Measurements from ENCODE around the gene PRKCE. TPM values are rescaled to one million over a fixed set of nuclear protein-coding genes. Genes with fewer than 3 reads are reported as not detected.
A peak's percentile ranks its signal among the peaks of the same experiment; 100 is the strongest.

Gene PRKCE
- total RNA-seq, 1 donor: 12.5 TPM

DNA sequence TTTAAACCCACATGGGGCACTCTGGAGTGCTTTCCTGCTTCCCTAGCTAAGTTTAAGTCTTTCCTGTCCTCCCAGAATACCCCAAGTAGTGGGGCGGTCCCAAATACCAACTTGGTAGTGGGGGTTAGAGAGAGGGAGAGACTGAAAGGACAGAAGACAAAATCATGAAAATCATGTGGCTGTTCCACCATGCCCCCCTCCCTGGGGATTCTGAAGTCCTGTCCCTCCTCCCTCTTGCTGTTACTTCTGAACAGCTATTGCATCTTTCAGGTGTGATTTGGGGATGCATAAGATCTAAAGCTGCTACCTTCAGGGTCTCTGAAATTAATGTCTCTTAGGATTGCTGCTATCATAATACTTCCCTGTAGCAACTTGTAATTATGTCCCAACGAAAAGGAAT, 378.9 kb downstream of the PRKCE start:
- no peak overlapping the region for H3K4me3 ChIP-seq (ENCODE audit: low read depth, low read length)
- DNase-seq (ENCODE audit: low read depth): no peak
- TF ChIP-seq, protein P1, sequence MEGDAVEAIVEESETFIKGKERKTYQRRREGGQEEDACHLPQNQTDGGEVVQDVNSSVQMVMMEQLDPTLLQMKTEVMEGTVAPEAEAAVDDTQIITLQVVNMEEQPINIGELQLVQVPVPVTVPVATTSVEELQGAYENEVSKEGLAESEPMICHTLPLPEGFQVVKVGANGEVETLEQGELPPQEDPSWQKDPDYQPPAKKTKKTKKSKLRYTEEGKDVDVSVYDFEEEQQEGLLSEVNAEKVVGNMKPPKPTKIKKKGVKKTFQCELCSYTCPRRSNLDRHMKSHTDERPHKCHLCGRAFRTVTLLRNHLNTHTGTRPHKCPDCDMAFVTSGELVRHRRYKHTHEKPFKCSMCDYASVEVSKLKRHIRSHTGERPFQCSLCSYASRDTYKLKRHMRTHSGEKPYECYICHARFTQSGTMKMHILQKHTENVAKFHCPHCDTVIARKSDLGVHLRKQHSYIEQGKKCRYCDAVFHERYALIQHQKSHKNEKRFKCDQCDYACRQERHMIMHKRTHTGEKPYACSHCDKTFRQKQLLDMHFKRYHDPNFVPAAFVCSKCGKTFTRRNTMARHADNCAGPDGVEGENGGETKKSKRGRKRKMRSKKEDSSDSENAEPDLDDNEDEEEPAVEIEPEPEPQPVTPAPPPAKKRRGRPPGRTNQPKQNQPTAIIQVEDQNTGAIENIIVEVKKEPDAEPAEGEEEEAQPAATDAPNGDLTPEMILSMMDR (IDR thresholded peaks at IDR 0.05; ENCODE audit: insufficient read depth, low read length): no peak

DNA sequence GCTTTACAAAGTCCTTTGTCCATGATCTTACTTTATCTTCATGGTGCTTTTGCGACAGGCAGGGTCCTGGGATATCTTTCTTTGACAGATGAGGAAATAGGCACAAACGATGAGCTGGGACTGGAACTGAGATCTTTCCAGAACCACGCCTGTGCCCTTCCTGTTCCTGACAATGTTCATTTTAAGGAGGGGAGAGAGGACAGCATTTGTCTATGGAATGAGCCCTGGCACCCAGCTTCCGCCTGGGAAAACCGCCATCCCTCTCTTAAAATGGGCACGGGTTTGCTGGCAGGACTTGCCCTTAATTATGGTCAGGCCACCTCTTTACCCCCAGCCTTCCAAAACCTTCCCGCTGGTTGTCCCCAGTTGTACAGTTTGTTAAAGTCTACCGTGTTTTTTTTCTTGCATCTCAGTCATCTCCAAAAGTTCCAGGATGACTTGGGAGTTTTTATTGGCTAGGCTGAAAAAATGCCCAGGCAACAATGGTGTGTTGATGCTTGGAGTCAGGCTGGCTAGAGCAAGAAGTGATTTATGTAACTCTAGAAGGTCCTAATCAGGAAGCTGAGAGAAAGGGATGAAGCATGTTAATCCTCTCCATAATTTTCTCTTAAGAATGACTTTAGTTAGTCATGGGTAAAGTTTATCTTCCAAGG, 380.8 kb downstream of the PRKCE start:
- no peak overlapping the region for H3K4me3 ChIP-seq (ENCODE audit: low read depth, low read length)
- no peak for DNase-seq (ENCODE audit: low read depth)

DNA sequence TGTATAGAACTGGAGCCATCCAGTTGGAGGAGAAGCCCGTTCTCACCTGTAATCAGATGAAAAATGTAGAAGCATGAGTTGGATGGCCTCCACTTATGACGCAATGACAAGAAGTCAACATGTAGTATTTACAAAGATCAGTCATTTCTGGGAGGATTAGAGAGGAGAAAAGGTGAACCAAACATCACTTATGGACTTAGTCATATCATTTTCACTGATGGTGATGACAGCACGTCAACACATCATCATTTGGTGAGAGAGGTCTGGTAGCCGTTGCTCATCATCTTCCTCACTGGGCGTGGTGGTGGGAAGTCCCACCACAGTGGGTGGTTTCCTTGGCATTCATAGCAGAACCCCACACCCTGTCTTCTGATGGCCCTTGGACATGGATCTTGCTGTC, 381.5 kb downstream of the PRKCE start:
- DNase-seq (ENCODE audit: low read depth): no peak
- H3K4me3 ChIP-seq (ENCODE audit: low read depth, low read length): no peak overlapping the region
- TF ChIP-seq, protein P1 (IDR thresholded peaks at IDR 0.05; ENCODE audit: insufficient read depth, low read length): no peak

More for the DNA sequence above, 380.8 kb downstream of the PRKCE start:
- TF ChIP-seq, protein P1 (IDR thresholded peaks at IDR 0.05; ENCODE audit: insufficient read depth, low read length): no peak

DNA sequence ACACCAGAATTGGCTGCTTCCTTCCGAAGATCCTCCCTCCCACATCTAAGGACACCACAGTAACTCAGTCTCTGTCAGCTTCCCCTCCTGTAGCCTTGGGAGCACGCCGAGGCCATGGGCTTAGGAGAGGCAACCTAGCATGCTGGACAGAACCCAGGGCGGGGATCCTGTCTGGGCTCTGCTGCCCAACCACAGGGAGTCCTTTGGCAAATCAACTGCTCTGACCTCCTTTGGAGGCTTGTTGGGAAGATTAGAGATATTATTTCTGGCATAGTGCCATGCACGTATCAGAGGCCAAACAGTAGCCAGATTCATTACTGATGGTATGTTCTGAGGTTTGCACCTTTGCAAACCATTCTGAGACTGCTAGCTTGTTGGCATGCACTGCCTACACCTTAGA, 383.1 kb downstream of the PRKCE start:
- peak; percentile 37 for DNase-seq (ENCODE audit: low read depth)
- TF ChIP-seq, protein P1 (IDR thresholded peaks at IDR 0.05; ENCODE audit: insufficient read depth, low read length): no peak
- no peak overlapping the region for H3K4me3 ChIP-seq (ENCODE audit: low read depth, low read length)

DNA sequence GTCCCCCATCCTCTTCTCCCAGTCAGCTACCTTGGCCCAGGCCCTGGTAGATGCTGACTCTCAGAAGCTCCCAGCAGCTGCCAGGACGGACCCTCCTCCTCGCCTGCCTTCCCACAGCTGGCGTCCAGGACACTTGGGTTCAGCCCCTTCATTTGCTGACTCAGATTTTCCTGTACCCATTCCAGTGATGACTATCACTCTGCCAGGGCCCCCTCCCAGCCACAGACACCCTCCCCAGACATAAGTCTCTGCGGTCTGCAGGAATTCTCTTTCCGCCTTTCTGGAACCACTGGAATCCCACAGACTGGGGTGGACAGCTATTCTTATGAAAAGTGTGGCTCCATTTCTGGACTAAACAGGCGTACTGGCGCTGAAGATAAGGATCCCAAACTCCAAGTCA, 385.5 kb downstream of the PRKCE start:
- TF ChIP-seq, protein P1 (IDR thresholded peaks at IDR 0.05; ENCODE audit: insufficient read depth, low read length): no peak
- peak; percentile 61 for DNase-seq (ENCODE audit: low read depth)
- H3K4me3 ChIP-seq (ENCODE audit: low read depth, low read length): no peak overlapping the region

DNA sequence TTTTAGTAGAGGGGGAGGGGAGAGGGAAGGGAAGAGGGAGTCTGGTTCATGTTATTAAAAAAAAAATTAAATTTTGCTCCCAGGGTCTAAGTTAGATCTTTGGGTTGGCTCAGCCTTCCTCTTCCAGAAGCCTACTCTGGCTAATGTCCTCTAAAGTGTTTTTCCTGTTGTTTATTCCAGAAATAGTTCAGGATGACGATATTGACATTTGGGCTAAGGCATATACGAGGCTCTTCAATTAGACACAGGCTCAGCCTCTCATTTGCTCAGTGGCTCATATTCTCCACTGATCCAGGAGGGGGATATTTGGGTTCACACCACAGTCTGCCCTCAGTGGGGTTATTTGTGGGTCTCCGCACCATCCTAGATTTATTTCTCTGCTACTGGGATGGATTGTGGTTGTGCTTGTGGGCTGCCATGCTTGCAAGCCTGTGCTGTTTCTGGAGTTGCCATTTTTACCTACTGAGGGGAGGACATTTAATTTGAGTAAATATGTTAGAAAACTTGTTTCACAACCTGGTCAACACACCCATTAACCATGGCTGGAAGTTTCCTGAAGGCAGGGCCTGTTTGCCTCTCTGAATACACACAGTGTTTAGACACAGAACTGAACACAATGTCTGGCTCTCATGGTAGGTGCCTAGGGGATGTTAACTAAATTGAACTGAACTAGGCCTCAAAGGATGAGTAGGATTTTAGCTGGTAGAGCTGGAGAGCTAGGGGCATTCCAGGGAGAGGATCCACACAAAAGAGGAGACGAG, 388.2 kb downstream of the PRKCE start:
- DNase-seq (ENCODE audit: low read depth): no peak
- TF ChIP-seq, protein P1 (IDR thresholded peaks at IDR 0.05; ENCODE audit: insufficient read depth, low read length): no peak

More for the DNA sequence above, 388.2 kb downstream of the PRKCE start:
- H3K4me3 ChIP-seq (ENCODE audit: low read depth, low read length): no peak overlapping the region

Measured in fibroblast of the aortic adventitia (primary cell).